RWPE2 (cell line): ENCODE measurements around the gene GALR3.
"Not testable (repeated sequence)": the region's sequence is repeated elsewhere in the genome, so short reads cannot be mapped to it uniquely, and the experiment has no call there.

Source experiments
- ATAC-seq: fragments of 200-7000 bp; cut with Tn5 transposase; 3 replicates; pipeline ENCODE4 v1.9.1; 2021; ENCODE audit warnings: low read depth
- DNase-seq: peaks from one replicate; pipeline ENCODE4 v3.0.0-alpha.2; 2020; ENCODE audit warnings: low spot score
- H3K27ac ChIP-seq: fragments of 450-650 bp; 2 replicates; pipeline ENCODE4 v1.5.1; 2017; ENCODE audit warnings: mild to moderate bottlenecking; ENCODE audit not compliant: poor library complexity, severe bottlenecking
- H3K27me3 ChIP-seq: fragments of 250-450 bp; sonication (Bioruptor Pico); 2 replicates; pipeline ENCODE4 v1.5.1; 2021; ENCODE audit warnings: mild to moderate bottlenecking, moderate library complexity; ENCODE audit not compliant: insufficient read depth, poor library complexity, severe bottlenecking
- H3K36me3 ChIP-seq: fragments of 250-450 bp; sonication (Bioruptor Pico); 2 replicates; pipeline ENCODE4 v1.5.1; 2020; ENCODE audit warnings: low read depth, mild to moderate bottlenecking, moderate library complexity
- H3K4me1 ChIP-seq: fragments of 250-450 bp; sonication (Bioruptor Pico); 2 replicates; pipeline ENCODE4 v1.5.1; 2021; ENCODE audit warnings: mild to moderate bottlenecking, moderate library complexity; ENCODE audit not compliant: insufficient read depth, poor library complexity, severe bottlenecking
- H3K4me3 ChIP-seq: fragments of 250-450 bp; sonication (Bioruptor Pico); 2 replicates; pipeline ENCODE4 v1.5.1; 2021; ENCODE audit warnings: mild to moderate bottlenecking, moderate library complexity; ENCODE audit not compliant: severe bottlenecking
- H3K9me3 ChIP-seq: fragments of 250-450 bp; sonication (Bioruptor Pico); 2 replicates; pipeline ENCODE4 v1.5.1; 2021; ENCODE audit warnings: mild to moderate bottlenecking, moderate library complexity; ENCODE audit not compliant: severe bottlenecking
- CTCF ChIP-seq: fragments of 450-650 bp; IDR thresholded peaks from one replicate; pipeline ENCODE4 v1.5.1; 2017; ENCODE audit warnings: mild to moderate bottlenecking, moderate library complexity; ENCODE audit not compliant: poor library complexity, severe bottlenecking

GALR3 gene

DNA sequence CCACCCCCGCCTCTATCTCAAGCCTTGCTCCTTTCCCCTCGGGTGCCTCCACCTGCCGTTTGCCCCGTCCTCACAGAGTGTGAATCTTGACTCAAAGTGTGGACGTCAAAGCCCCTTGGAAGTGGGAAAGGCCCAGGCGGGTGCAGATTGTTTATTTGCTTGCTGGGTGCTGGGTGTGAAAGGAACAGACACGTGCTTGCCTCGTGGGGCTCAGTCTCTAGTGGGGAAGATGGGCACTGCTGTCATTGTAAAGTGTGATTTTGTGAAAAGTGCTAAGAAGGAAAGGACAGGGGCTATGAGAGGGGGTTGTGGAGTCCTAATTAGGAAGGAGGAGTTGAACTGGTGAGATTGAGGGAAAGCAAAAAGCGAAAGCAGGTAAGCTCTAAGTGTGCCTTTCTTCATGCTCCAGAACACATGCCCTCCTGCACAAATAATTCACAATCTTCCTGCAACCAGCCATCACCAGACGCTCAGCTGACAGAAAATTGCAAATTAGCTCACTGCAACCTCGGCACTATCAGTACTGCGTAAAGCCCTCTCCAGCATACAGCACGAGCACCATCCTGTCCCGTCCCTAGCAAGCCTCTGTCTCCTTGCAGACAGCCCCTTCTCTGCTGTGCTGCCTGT, 25.2 kb upstream of the GALR3 start:
- TF ChIP-seq CTCF: no peak
- no peaks in the 10 kb centered on the region for H3K36me3 ChIP-seq
- peaks cover 2% of the 10 kb centered on the region for H3K4me1 ChIP-seq
- ATAC-seq (no peak), DNase-seq (no peak)
- H3K4me3 ChIP-seq: no peak overlapping the region
- H3K9me3 ChIP-seq: no peaks in the 10 kb centered on the region
- no peaks in the 10 kb centered on the region for H3K27me3 ChIP-seq
- H3K27ac ChIP-seq: no peak overlapping the region

- H3K27me3 ChIP-seq, H3K36me3 ChIP-seq, H3K27ac ChIP-seq, ATAC-seq, H3K4me1 ChIP-seq, DNase-seq, H3K9me3 ChIP-seq, H3K4me3 ChIP-seq: not testable (repeated sequence)
These were observed 23.2 kb upstream of the GALR3 start for GRCh38 chr22:37799979-37800378.

DNA sequence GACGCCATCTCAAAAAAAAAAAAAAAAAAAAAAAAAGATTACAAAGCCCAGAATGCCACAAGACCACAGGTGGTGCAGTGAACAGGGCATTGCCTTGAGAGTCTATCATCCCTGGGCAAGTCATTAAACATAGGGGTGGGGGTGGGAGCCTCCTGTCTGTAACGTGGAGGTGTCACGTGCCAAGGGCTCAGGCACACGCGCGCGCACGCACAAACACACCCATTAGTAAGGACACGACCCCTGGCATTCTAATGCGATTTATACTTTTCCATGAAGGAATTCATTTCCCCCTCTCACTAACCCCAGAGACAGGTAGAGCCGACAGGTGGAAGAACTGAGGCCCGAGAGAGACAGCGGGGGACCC, 21.3 kb upstream of the GALR3 start:
- H3K4me3 ChIP-seq: peak overlapping the region; percentile 41
- no peaks in the 10 kb centered on the region for H3K27me3 ChIP-seq
- no peak for DNase-seq
- H3K27ac ChIP-seq: peak overlapping the region; percentile 11
- TF ChIP-seq CTCF: no peak
- ATAC-seq: no peak
- H3K9me3 ChIP-seq: no peaks in the 10 kb centered on the region
- H3K36me3 ChIP-seq: no peaks in the 10 kb centered on the region; the same call in 1 of the 2 replicates
- H3K4me1 ChIP-seq: peaks cover 2% of the 10 kb centered on the region

- peak; percentile 51 for DNase-seq
- TF ChIP-seq CTCF: no peak
These were observed 20.6 kb upstream of the GALR3 start for GRCh38 chr22:37802310-37803194.

DNA sequence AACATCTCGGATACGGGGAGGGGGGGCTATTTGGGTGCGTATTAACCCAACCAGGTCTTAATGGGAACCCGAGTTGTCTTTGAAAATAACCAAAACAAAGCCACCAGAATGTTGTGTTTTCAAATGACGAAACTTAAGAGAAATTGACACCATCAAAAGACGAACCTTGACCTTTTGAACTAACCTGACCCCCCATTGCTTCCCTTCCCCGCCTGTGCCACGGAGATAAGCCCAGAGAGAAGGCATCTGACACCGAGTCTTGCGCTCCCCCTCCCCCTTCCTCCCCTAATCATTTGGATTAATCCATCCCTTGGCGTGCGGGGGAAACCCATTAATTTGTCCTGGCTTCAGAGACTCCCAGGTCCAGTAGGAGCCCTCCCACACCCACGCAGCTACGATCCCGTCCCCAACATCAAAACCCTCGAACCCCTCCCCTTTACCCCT, 20.0 kb upstream of the GALR3 start:
- no peaks in the 10 kb centered on the region; the same call in 1 of the 2 replicates for H3K36me3 ChIP-seq
- peaks cover 2% of the 10 kb centered on the region for H3K4me1 ChIP-seq
- no peak overlapping the region for H3K4me3 ChIP-seq
- no peaks in the 10 kb centered on the region for H3K27me3 ChIP-seq
- ATAC-seq (no peak), DNase-seq (no peak)
- H3K9me3 ChIP-seq: no peaks in the 10 kb centered on the region
- no peak overlapping the region for H3K27ac ChIP-seq
- no peak for TF ChIP-seq CTCF

More at GRCh38 chr22:37802310-37803194, 20.6 kb upstream of the GALR3 start:
- Histone ChIP-seq H3K4me3 (peak overlapping the region; percentile 41), H3K27ac (peak overlapping the region; percentile 11), H3K9me3 (no peaks in the 10 kb centered on the region), H3K4me1 (peaks cover 2% of the 10 kb centered on the region), H3K27me3 (no peaks in the 10 kb centered on the region), H3K36me3 (no peaks in the 10 kb centered on the region; the same call in 1 of the 2 replicates)
- peak; percentile 32; the same call in 1 of the 3 replicates for ATAC-seq
